PC-9 (cell line): Measurements from ENCODE around the gene NAA50.

Source experiments
- EZH2 ChIP-seq: fragments of 200-600 bp; sonication (generic); IDR thresholded peaks from 2 replicates; pipeline ENCODE4 v1.8.0; 2017; ENCODE audit warnings: antibody characterized with exemption, low read depth
- TF ChIP-seq, protein P1 (sequence below): fragments of 200-600 bp; sonication (generic); conservative IDR thresholded peaks from 2 replicates; pipeline ENCODE4 v1.6.1; 2017; ENCODE audit warnings: mixed run types, antibody characterized with exemption, mild to moderate bottlenecking, moderate library complexity

DNA sequence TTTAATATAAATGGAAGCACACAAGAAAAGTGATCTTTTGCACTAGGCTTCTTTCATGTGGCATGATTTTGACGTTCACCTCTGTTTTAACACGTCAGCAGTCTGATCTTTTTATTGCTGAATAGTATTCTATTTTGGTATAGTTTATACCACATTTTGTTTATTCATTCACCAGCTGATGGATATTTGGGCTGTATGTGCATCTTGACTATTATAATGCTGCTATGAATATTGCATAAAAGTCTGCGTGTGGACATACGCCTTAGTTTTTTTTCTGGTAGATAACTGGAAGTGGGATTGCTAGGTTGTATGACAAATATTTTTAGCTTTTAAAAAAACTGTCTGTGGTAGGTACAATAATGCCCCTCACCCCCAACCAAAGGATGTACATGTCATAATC lies 14.4 kb downstream of the NAA50 start:
- TF ChIP-seq, protein P1, sequence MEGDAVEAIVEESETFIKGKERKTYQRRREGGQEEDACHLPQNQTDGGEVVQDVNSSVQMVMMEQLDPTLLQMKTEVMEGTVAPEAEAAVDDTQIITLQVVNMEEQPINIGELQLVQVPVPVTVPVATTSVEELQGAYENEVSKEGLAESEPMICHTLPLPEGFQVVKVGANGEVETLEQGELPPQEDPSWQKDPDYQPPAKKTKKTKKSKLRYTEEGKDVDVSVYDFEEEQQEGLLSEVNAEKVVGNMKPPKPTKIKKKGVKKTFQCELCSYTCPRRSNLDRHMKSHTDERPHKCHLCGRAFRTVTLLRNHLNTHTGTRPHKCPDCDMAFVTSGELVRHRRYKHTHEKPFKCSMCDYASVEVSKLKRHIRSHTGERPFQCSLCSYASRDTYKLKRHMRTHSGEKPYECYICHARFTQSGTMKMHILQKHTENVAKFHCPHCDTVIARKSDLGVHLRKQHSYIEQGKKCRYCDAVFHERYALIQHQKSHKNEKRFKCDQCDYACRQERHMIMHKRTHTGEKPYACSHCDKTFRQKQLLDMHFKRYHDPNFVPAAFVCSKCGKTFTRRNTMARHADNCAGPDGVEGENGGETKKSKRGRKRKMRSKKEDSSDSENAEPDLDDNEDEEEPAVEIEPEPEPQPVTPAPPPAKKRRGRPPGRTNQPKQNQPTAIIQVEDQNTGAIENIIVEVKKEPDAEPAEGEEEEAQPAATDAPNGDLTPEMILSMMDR, result no peak
- TF ChIP-seq EZH2, result no peak
